ENCODE results near the gene BSCL2.
"Not testable (repeated sequence)": the region's sequence is repeated elsewhere in the genome, so short reads cannot be mapped to it uniquely, and the experiment has no call there.

The BSCL2 gene
- 5.0 to 5.3 reads per million in 2 donors for total RNA-seq

DNA sequence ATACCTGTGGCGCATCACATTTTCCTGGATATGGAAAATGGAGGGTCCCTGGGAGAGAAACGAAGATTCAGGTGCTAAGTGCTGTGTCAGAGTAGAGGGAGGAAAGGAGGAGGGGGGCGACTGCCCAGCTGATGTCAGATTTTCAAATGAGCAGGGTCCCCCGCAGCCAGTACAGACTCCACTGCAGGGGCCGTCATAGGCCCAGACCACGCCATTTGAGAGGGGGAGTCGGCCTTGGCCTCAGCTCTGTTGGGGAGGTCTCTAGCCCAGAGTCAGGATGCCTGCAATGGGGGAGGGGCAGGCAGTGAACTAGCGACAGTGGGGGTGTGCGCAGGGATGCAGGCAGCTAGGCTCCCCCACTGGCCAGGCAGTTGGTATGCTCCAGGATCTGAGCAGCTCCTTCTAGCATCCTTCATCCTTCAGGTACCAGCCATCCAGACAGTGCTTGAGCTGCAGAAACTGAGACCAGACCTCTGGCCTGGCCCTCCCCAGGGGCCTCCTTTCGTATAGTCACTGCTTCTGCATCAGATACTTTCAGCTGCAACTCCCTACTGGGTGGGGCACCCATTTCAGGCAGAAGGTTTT is at the start of gene BSCL2, which contains the start of gene GNG3:
TSS of gene BSCL2 (minus strand) at position 148 of the 585 bp plus-strand sequence. CDS start 229 bp downstream, outside the sequence.
TSS of gene GNG3 (plus strand) at position 400 of the 585 bp plus-strand sequence. CDS start 620 bp downstream, outside the sequence.
- DNase-seq = no peak

DNA sequence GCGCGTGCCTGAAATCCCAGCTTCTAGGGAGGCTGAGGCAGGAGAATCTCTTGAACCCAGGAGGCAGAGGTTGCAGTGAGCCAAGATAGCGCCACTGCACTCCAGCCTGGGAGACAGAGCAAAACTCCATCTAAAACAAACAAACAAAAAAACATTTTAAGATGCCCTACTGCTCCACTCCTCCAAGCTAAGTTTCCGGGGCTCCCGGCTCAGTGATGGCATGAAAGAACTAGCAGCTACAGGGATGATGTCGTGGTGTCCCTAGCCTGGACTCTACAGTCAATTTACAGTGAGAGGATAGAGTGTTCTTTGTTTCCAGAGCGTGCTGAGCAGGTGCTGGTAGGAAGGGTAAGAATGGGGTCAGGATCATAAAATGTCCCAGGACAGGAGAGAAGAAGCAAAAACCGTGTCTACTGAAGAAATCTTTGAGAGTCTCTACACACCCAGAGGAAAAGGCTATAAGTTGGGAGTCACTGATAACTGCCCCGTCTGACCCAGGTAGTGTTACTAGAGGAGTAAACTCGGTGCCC is 47.9 kb upstream of the BSCL2 start:
- no peak for DNase-seq

DNA sequence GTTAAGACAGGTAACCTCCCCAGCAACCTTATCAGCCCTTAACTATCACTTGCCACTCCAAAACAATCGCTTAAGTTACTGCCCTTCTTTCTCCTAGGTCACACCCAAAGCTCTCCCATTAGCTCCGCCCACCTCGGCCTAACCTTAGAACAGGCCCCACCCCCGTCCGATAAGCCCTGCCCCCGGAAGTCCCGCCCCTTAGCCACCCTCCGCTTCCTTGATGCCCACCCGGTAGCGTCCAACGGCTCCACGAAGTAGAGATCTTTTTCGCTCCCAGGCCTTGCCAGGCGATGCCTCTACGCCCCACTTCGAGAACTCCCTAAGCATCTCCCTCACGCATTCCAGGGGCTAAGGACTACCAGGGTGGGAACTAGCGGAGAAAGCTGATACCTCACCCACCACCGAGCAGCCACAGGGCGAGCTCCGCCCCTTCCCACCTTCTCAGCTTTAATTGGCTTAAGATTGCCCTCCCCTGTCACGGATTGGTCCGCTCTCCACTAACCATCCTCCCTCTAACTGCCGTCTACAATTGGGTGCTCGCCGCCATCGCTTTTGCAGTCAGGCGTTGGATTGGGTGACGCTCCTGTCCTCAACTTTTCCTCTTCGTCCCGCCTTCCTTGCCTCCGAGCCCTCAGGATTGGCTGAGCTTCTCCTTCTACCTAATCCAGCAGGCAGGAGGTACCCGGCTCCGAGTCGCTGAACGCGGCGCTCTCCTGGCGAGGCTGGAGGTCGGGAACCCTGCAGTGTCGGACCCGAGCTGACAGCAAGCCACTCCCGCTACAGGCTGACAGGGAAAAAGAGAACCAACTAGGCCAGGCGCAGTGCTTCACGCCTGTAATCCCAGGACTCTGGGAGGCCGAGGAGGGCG is 46.7 kb upstream of the BSCL2 start, which contains the start of gene ZBTB3:
TSS of gene ZBTB3 (minus strand) at position 425 of the 868 bp plus-strand sequence. CDS start 496 bp downstream, outside the sequence.
- peak; percentile 98 for DNase-seq

DNA sequence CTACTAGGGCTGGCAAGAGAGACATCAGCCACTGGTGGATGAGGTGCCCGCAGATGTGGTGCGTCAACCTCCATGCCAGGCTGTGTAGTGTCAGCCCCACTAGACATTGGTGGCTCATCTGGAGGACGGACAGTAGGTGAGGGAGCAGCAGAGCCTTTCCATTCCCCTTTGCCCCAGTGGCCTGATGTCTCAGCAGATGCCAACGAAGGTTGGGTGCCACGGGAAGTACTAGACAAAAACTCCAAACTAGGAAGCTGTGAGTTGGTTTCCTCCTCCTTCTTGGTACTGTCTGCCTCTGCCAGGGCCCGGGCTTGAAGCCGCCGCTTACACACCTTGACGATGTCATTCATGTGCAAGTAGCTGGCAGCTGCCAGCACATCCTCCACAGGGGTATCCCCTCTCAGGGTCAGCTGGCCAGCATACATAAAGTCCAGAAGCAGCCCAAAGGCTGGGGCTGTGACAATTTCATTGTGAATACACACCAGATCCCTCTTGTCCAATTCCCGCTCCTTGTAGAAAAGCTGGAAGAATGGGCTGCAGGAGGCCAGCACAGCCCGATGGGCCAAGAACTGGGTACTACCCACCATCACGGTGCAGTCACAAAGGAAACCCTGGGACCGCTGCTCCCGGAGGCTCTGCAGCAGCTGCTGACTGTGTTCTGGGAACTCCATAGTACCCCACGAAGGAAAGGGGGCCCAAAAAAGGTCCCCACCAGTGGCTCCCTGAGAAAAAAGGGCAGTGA is 45.9 kb upstream of the BSCL2 start:
- no peak for DNase-seq

DNA sequence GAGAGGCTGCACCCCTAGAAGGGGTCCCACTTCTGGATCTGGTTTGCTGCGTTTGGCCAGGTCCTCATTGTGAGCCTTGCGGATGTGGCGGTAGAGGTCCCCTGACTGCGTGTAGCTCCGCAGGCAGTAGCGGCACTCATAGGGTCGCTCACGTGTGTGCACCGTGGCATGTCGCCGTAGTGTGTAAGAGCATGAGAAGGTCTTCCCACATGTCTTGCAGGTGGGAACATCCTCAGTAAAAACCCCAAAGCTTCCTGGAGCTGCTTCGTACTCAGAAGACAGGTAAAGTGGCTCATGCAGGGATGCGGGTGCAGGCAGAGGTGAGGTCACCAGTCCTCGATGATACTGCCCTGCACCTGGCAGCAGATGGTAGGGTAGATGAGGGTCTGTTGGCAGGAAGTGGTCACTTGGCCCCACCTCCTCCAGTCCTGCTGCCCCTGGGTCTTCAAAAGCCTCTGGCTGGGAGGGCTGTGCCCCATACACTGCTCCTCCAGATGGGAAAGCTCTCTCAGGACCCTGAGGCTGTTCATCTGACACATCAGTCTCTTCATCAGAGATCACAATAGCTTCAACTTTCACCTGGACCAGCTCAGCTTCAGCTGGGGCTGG is 45.1 kb upstream of the BSCL2 start:
- no peak for DNase-seq

DNA sequence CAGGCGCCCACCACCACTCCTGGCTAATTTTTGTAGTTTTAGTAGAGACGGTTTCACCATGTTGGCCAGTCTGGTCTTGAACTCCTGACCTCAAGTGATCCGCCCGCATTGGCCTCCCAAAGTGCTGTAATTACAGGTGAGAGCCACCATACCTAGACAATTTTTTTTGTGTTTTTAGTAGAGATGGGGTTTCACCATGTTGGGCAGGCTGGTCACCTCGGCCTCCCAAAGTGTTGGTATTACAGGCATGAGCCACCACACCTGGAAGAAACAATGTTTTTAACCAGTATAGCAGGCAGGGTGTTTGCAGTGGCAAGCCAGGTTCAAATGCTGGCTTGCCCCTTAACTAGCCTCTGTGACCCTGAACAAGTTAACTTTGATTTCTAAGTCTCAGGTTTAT is 42.7 kb upstream of the BSCL2 start:
- DNase-seq = not testable (repeated sequence)

DNA sequence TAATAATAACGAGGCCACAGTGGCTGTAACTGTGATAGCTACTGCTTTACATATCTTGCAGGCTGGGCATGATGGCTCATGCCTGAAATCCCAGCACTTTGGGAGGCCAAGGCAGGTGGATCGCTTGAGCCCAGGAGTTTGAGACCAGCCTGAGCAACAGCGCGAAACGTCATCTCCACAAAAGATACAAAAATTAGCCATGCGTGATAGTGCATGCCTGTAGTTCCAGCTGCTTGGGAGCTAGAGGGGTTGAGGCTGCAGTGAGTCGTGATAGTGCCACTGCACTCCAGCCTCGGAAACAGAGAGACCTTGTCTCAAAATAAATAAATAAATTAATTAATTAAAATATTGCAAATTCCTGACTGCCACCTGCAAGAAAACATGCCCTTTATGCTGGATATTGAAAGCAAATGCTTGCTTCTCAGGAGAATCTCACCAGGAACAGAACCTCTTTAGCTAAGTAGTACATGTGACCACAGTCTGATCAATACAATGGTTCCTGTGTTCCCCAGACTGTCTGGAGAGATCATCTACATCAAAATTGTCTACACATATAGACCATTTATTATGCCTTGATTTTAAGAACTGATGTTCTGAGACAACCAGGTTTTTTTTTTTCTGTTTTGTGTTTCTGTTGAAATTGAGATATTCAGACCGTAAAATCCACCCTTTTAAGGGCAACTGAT is 40.4 kb upstream of the BSCL2 start:
- DNase-seq = no peak

DNA sequence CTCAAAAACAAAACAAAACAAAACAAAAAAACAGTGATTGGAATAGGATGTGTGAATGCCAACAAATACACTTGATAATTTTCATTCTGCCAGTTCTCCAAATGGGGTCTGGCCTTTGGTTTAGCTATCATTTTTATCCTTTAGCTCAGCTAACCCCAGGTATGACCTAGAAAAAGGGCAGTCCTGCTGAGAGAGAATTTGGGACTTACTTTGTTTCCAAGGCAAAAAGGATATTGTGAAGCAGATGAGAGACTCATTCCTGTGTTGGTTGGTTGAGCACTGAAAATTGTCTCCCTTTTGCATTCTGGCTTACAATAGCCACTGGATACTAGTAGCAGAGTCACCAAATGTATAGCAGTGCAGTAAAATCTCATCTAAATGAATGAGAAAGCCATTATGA is 30.0 kb upstream of the BSCL2 start:
- DNase-seq = no peak

DNA sequence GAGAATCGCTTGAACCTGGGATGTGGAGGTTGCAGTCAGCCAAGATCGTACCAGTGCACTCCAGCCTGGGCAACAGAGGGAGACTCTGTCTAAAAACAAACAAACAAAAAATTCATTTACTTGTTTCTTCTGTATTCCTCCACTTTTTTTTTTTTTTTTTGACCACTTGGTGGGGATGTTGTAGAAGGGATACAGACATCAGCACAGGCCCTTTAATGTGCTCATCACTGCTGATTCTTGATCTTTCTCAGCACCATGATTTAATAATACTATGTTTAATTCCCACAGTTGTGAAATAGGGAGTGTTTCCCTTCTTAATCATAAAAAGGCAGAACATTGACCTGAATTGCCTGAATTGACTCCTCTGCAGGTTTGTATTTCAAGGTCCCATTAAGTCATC is 25.6 kb upstream of the BSCL2 start:
- DNase-seq = no peak

DNA sequence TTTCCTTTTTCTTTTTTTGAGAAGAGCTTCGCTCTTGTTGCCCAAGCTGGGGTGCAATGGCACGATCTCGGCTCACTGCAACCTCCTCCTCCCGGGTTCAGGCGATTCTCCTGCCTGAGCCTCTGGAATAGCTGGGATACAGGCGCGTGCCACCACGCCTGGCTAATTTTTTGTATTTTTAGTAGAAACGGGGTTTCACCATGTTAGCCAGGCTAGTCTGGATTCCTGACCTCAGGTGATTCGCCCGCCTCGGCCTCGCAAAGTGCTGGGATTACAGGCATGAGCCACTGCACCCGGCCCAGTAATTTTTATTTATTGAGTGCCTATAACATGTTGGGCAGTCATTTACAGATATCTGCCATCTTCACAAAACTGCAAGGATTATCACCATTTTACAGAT is 22.9 kb upstream of the BSCL2 start:
- DNase-seq = not testable (repeated sequence)

DNA sequence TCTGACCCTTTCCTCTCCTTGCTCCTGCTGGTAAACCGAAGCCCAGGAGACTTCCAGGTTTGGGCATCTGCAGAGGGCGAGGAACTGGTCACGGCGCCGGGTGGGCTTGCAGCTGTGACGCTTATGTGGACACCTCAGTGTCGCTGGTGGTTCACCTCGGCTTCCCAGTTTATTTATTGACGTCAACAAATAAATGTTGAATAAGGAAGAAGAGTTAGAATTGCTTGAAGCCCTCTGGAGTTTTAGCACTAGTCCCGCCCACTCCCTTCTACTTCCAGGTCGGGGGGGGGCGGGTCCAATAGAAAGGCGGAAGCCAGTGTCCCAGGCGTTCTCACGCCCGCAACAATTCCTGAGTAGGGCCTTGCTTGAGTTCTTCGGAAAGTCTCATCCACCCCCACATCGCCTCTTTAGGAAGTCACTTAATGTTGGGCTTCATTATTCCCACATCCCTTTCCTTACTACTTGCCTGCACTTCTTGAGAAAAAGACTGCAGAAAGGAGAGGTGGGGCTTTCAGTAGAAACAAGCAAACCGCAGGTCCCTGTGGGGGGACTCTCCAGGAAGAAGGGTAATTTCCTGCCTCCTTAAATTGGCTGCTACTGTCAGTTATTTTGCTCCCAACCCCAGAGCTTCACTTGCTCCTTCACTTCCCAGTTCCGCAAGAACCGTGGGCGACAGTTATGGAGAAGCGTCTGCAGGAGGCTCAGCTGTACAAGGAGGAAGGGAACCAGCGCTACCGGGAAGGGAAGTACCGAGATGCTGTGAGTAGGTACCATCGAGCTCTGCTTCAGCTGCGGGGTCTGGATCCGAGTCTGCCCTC is 21.2 kb upstream of the BSCL2 start, which contains the start of gene TTC9C:
TSS of gene TTC9C (plus strand) at position 316 of the 818 bp plus-strand sequence. CDS start at position 679, 363 bp downstream.
- DNase-seq = peak; percentile 78

DNA sequence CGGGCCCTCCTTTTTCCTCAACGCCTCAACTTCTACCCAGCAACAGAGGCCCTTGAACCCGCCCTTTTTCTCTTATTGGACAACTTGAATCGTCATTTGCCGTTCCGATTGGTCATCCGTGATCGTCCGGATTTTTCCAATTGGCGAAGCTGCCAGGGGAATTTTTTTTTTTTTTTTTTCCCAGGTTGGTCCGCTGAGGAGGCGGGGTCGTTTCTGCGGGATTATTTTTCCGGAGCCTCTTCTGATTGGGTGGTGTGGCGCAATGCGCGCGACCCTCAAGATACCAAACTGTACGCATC is 20.6 kb upstream of the BSCL2 start:
- peak; percentile 71 for DNase-seq

DNA sequence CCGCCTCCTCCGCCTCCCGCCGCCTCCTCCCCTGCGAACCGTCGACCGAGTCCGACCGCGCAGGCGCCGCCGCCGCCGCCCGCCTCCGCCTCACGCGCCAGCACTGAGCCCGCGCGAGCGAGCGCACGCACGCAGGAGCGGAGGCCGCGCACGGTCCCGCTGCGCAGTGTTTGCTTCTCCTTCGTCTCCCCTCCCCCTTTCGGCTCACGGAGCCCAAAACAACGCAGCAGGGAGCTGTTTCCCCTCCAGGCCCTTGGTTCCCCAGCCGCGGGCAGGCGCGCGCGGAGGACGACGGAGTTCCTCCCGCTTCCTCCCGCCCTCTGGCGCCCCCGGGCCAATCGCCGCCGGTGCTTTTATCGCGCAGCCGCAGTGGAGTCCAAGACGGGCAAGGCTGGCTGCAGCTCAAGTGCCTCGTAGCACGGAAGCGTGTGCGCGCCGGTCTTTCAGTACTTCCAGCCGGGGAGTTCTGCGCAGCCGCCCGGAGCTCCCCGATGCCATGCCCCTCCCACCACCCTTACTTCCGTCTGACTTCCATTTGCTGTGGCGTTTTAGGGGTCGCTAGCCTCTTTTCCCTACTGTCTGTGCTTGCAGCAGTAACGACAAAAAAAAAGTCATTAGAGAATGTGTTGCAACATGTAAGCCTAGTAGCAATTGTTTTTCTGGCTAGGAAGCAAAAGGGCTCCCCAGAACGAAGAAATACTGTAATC is 20.1 kb upstream of the BSCL2 start, which contains the start of gene HNRNPUL2:
TSS of gene HNRNPUL2 (minus strand) at position 293 of the 707 bp plus-strand sequence. CDS start 301 bp downstream, outside the sequence.
- peak; percentile 96 for DNase-seq

DNA sequence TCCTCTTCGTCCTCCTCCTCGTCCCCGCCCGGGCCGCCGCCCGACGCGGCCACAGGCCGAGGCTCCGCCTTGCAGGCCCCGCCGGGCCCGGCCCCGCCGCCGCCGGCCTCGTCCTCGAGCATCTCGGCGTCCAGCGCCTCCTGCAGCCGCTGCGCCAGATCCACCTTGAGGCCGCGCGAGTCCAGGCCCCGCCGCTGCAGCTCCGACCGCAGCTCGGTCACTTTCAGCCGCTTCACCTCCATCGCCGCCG is 19.6 kb upstream of the BSCL2 start:
- DNase-seq = no peak

DNA sequence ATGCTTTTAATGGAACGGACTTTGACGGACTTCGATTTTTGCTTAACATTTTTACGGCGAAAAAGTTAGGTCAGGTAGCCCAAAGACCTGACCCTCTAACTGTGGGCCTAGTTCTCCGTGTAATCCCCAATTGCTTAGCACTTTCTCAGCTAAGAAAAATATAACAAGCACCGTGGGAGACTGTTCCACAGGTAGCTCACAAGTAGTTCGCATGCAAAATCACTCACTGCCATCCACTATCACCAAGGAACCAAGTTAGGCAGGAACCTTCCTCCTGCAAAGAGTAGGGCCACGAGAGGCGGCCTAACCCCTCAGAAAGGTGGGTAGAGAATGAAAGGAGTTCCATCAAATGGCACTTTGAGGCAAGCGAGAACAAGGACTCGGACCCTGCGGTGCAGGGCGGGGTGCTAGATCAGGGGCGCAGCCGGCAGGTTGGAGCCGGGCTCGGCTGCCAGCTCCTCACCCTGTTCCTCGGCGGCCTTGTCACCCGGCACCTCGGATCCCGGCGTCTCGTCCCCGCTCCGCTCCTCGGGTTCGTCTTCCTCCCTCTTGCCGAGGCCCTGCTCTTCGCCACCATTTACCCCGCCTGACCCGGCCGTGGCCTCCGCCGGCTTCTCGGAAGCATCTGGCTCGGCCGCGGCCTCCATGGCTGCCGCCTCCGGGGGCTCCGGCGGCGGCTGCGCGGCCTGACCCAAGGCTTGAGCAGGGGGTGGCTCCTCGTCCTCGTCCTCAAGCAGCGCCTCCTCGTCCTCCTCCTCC is 19.1 kb upstream of the BSCL2 start:
- no peak for DNase-seq

DNA sequence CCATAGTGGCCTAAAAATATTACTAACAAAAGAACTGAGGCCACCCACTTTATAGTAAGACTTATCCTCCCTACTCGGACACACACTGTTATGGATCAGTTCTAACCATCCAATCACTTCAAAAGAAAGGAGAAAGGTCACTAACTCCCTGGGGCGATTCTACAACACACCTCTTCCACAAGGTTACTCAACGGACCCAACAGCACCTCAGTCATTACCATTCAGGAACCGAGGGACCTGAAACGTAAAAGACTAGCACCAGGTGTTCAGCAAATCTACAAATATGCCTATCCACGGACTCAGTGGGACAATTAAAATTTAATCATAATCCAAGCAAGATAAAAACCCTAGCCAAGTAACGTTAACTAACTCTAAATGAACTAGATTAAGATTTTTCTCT is 18.4 kb upstream of the BSCL2 start:
- DNase-seq = no peak

DNA sequence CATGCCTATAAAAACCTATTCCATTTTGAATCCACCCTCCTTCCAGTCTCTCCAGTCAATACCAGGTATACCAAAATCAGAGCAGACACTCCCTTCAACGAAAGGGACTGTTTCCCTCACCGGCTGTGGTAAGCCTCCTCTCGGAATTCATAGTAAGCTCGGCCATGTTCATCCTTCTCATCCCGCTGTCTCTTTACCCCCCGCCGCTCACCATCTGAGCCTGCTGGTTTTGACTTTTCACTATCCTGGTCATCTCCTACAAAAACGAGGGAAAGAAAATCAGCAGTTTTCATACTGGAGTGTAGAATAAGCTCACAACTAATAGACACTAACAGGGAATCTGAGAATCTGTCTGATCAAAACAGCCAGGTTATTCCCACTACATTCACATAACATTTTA is 16.9 kb upstream of the BSCL2 start:
- no peak for DNase-seq

DNA sequence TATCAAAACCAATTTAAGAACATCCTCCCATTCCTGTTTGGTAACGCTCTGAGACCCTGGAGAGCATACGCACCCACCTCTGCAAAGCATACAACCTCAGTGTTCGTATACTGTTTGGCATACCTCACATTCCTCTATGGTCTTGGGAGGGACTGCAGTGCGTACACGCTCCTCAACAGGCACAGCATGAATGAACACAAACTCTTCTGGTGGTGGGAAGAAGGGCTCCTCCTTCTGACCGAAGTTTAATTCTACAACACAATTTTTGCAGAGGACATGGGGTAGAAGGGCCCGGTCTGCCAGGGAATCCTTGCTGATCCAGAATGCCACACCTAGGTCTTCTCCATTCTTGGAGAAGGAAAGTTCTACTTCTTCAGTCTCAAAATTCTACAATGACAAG is 14.8 kb upstream of the BSCL2 start:
- no peak for DNase-seq

DNA sequence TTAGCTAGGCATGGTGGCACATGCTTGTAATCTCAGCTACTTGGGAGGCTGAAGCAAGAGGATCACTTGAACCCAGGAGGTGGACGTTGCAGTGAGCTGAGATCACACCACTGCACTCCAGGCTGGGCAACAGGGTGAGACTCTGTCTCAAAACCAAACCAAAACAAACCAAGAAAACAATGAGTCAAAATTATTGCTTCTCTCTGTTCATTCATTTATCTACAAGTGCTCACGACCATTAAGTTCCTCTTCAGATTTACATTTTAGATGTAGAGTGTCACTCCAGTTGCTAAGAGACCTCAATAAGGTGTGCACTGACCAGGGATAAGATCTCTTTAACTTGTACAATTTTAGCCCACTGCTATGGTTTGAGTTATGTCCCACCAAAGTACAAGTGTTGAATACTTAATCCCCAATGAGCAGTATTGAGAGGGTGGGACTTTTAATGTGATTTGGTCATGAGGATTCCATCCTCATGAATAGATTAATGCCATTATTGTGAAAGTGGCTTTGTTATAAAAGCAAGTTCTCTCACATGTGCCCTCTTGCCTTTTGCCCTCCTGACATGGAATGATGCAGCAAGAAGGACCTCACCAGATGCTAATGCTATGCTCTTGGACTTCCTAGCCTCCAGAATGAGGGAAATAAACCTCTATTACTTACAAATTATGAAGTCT is 12.2 kb upstream of the BSCL2 start:
- no peak for DNase-seq
